ENCODE data around the gene PPP2R3B.

Gene PPP2R3B

GRCh38 chrX:371907-372306 lies 14.8 kb downstream of the PPP2R3B start:
- TF ChIP-seq CTCF (IDR thresholded peaks at IDR 0.05; ENCODE audit: low read depth, low read length, poor library complexity, severe bottlenecking) (no peak), EZH2phosphoT487 (IDR thresholded peaks at IDR 0.05; ENCODE audit: borderline replicate concordance, low read length) (no peak)
- Histone ChIP-seq H3K4me1 (ENCODE audit: control insufficient read depth, low read length) (peaks cover 68% of the 10 kb centered on the region), H4K20me1 (ENCODE audit: control insufficient read depth, insufficient read depth, low read depth, low read length) (0 out of 2 replicates have a peak, but pooled peaks cover 10% of the 10 kb centered on the region), H3K27me3 (ENCODE audit: control insufficient read depth, low read length) (no peaks in the 10 kb centered on the region), H3F3A (ENCODE audit: control insufficient read depth, insufficient read depth) (peaks cover 29% of the 10 kb centered on the region), H3K4me3 (ENCODE audit: low read length) (peak overlapping the region; percentile 98), H3K4me2 (ENCODE audit: low read length) (peak overlapping the region; percentile 100), H3K9me2 (replicated peaks; ENCODE audit: control insufficient read depth, low read length) (no peaks in the 10 kb centered on the region), H3K36me3 (ENCODE audit: control insufficient read depth, low read length) (peaks cover 49% of the 10 kb centered on the region), H3K79me2 (ENCODE audit: control insufficient read depth, low read length) (peaks cover 94% of the 10 kb centered on the region), H3K27ac (ENCODE audit: low read depth, low read length) (peak overlapping the region; percentile 98), H3K9me3 (ENCODE audit: control insufficient read depth, insufficient read depth, low read length) (no peaks in the 10 kb centered on the region)

GRCh38 chrX:370963-371745 lies 15.6 kb downstream of the PPP2R3B start:
- peaks cover 95% of the 10 kb centered on the region for H3K79me2 ChIP-seq (ENCODE audit: control insufficient read depth, low read length)
- TF ChIP-seq CTCF (IDR thresholded peaks at IDR 0.05; ENCODE audit: low read depth, low read length, poor library complexity, severe bottlenecking) (no peak), EZH2phosphoT487 (IDR thresholded peaks at IDR 0.05; ENCODE audit: borderline replicate concordance, low read length) (no peak)
- H3F3A ChIP-seq (ENCODE audit: control insufficient read depth, insufficient read depth), result peaks cover 29% of the 10 kb centered on the region
- no peaks in the 10 kb centered on the region for H3K27me3 ChIP-seq (ENCODE audit: control insufficient read depth, low read length)
- peak overlapping the region; percentile 100 for H3K4me2 ChIP-seq (ENCODE audit: low read length)
- 0 out of 2 replicates have a peak, but pooled peaks cover 10% of the 10 kb centered on the region for H4K20me1 ChIP-seq (ENCODE audit: control insufficient read depth, insufficient read depth, low read depth, low read length)
- peak overlapping the region; percentile 98 for H3K4me3 ChIP-seq (ENCODE audit: low read length)
- peaks cover 53% of the 10 kb centered on the region for H3K36me3 ChIP-seq (ENCODE audit: control insufficient read depth, low read length)
- no peaks in the 10 kb centered on the region for H3K9me3 ChIP-seq (ENCODE audit: control insufficient read depth, insufficient read depth, low read length)
- peak overlapping the region; percentile 98 for H3K27ac ChIP-seq (ENCODE audit: low read depth, low read length)
- peaks cover 68% of the 10 kb centered on the region for H3K4me1 ChIP-seq (ENCODE audit: control insufficient read depth, low read length)
- H3K9me2 ChIP-seq (replicated peaks; ENCODE audit: control insufficient read depth, low read length), result no peaks in the 10 kb centered on the region

GRCh38 chrX:370244-370962 lies 16.3 kb downstream of the PPP2R3B start:
- peaks cover 29% of the 10 kb centered on the region for H3F3A ChIP-seq (ENCODE audit: control insufficient read depth, insufficient read depth)
- H3K79me2 ChIP-seq (ENCODE audit: control insufficient read depth, low read length), result peaks cover 87% of the 10 kb centered on the region
- TF ChIP-seq CTCF (IDR thresholded peaks at IDR 0.05; ENCODE audit: low read depth, low read length, poor library complexity, severe bottlenecking) (peak; percentile 80), EZH2phosphoT487 (IDR thresholded peaks at IDR 0.05; ENCODE audit: borderline replicate concordance, low read length) (no peak)
- H3K9me3 ChIP-seq (ENCODE audit: control insufficient read depth, insufficient read depth, low read length), result no peaks in the 10 kb centered on the region
- peaks cover 65% of the 10 kb centered on the region for H3K4me1 ChIP-seq (ENCODE audit: control insufficient read depth, low read length)
- H3K36me3 ChIP-seq (ENCODE audit: control insufficient read depth, low read length), result peaks cover 53% of the 10 kb centered on the region
- H3K4me3 ChIP-seq (ENCODE audit: low read length), result peak overlapping the region; percentile 98
- H3K4me2 ChIP-seq (ENCODE audit: low read length), result peak overlapping the region; percentile 100
- H3K9me2 ChIP-seq (replicated peaks; ENCODE audit: control insufficient read depth, low read length), result no peaks in the 10 kb centered on the region
- peak overlapping the region; percentile 98 for H3K27ac ChIP-seq (ENCODE audit: low read depth, low read length)
- no peaks in the 10 kb centered on the region for H3K27me3 ChIP-seq (ENCODE audit: control insufficient read depth, low read length)
- 0 out of 2 replicates have a peak, but pooled peaks cover 10% of the 10 kb centered on the region for H4K20me1 ChIP-seq (ENCODE audit: control insufficient read depth, insufficient read depth, low read depth, low read length)

Measured in DOHH2 (cell line).